ENCODE data around the gene ZNF12.
"Not testable (repeated sequence)": the region's sequence is repeated elsewhere in the genome, so short reads cannot be mapped to it uniquely, and the experiment has no call there.

The ZNF12 gene

GRCh38 chr7:6691609-6692106 lies 15.1 kb downstream of the ZNF12 start:
- peak; percentile 1 for DNase-seq (ENCODE audit: low read depth)

- no peak for DNase-seq (ENCODE audit: low read depth)
Observed at GRCh38 chr7:6691103-6691502, 15.6 kb downstream of the ZNF12 start.

GRCh38 chr7:6680146-6680545 lies 26.6 kb downstream of the ZNF12 start:
- DNase-seq (ENCODE audit: low read depth): no peak

- no peak for DNase-seq (ENCODE audit: low read depth)
Observed at GRCh38 chr7:6675807-6676405, 30.8 kb downstream of the ZNF12 start.

GRCh38 chr7:6670851-6671250 lies 35.9 kb downstream of the ZNF12 start:
- not testable (repeated sequence) for DNase-seq (ENCODE audit: low read depth)

GRCh38 chr7:6658618-6659345 lies 48.0 kb downstream of the ZNF12 start:
- no peak for DNase-seq (ENCODE audit: low read depth)

GRCh38 chr7:6656413-6656812 lies 50.3 kb downstream of the ZNF12 start:
- DNase-seq (ENCODE audit: low read depth): no peak

- DNase-seq (ENCODE audit: low read depth): no peak
Observed at GRCh38 chr7:6655636-6656385, 50.9 kb downstream of the ZNF12 start.

GRCh38 chr7:6654842-6655610 lies 51.7 kb downstream of the ZNF12 start:
- no peak for DNase-seq (ENCODE audit: low read depth)

- no peak for DNase-seq (ENCODE audit: low read depth)
Observed at GRCh38 chr7:6654113-6654841, 52.5 kb downstream of the ZNF12 start.

GRCh38 chr7:6653071-6654003 lies 53.4 kb downstream of the ZNF12 start:
- DNase-seq (ENCODE audit: low read depth): no peak

- no peak for DNase-seq (ENCODE audit: low read depth)
Observed at GRCh38 chr7:6652446-6653011, 54.2 kb downstream of the ZNF12 start.

GRCh38 chr7:6651851-6652445 lies 54.8 kb downstream of the ZNF12 start:
- no peak for DNase-seq (ENCODE audit: low read depth)

GRCh38 chr7:6650521-6651011 lies 56.2 kb downstream of the ZNF12 start:
- DNase-seq (ENCODE audit: low read depth): no peak

- no peak for DNase-seq (ENCODE audit: low read depth)
Observed at GRCh38 chr7:6650086-6650485, 56.7 kb downstream of the ZNF12 start.

GRCh38 chr7:6649241-6649961 lies 57.3 kb downstream of the ZNF12 start:
- DNase-seq (ENCODE audit: low read depth): no peak

GRCh38 chr7:6648815-6649104 lies 58.0 kb downstream of the ZNF12 start:
- no peak for DNase-seq (ENCODE audit: low read depth)

- DNase-seq (ENCODE audit: low read depth): no peak
Observed at GRCh38 chr7:6648066-6648814, 58.5 kb downstream of the ZNF12 start.
